GM18526 (cell line): ENCODE measurements around the gene MYPN.

Experiments
- POLR2A ChIP-seq: IDR thresholded peaks from 3 replicates; pipeline ENCODE4 v1.6.1; 2011; ENCODE audit not compliant: insufficient read length; ENCODE audit errors: extremely low read depth

The MYPN gene

DNA sequence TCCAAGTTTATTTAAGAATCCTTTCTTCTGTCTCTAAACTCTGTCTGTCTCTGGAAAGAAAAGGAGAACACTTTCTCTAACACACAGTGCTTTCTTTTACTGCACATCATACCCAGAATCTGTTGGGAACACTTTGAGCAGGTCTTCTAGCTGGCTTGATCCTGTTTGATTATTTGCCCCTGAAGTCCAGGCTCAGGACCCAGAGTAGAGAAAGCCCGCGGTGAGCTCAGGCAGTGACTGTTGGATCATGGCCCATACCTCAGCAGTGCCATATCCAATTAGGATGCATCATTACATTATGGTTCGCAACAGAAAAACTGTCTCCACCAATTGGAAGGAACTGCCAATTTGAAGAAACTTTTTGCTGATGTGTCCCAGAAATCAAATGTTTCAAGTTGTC is 71.2 kb downstream of the MYPN start:
- TF ChIP-seq POLR2A = no peak

DNA sequence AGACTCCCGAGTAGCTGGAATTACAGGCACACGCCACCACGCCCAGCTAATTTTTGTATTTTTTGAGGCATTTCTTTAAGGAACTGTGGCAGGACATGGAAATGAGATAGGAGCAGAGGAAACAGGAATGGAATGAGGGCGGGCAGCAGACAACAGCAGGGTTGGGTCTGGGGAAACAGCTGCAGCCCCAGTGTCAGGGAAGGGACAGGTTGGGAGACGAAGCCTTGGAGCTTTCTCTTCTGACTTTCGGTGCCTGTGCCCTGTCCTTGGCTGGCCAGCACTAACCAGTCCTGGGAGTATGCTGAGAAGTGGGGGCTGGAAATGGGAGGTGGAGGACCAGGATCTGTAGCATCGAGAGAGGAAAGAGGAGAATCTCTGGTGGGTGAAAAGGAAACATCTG is 75.3 kb downstream of the MYPN start:
- TF ChIP-seq POLR2A = no peak

DNA sequence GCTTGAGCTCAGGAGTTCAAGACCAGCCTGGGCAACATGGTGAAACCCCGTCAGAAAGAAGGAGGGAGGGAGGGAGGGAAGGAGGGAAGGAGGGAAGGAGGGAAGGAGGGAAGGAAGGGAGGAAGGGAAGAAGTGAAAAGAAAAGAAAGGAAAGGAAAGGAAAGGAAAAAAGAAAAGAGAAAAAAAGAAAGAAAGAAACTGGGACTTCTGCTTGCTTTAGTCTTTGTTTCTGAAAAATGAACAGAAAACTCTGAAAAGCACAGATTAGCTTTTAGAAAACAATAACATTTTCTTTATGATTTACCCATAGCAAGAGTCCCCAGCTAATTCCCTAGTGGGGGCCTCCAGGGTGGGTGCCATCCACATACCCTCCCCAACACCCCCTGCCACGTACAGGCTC is 75.8 kb downstream of the MYPN start:
- no peak for TF ChIP-seq POLR2A

DNA sequence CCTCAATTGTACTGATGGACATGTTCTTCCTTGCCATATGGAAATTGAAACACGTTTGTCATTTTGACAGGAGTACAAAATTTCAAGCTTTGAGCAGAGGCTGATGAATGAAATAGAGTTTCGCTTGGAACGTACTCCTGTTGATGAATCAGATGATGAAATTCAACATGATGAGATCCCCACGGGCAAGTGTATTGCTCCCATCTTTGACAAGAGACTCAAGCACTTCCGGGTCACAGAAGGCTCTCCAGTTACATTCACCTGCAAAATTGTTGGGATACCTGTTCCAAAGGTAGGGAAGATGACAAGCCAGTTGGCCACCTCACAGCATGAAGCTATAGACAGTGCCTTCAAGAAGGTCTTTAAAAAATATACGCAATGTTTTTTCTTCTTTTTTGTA is 79.5 kb downstream of the MYPN start:
- TF ChIP-seq POLR2A = no peak

DNA sequence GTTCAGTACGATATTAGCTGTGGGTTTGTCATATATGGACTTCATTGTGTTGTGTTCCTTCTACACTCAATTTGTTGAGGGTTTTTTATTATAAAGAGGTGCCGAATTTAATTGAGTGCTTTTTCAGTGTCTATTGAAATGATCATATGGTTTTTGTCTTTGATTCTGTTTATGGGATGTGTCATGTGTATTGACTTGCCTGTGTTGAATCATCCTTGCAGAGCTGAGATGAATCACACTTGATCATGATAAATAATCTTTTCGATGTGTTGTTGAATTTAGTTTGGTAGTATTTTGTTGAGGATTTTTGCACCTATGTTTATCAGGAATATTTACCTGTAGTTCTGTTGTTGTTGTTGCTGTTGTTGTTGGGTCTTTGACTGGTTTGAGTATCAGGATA is 82.8 kb downstream of the MYPN start:
- no peak for TF ChIP-seq POLR2A

DNA sequence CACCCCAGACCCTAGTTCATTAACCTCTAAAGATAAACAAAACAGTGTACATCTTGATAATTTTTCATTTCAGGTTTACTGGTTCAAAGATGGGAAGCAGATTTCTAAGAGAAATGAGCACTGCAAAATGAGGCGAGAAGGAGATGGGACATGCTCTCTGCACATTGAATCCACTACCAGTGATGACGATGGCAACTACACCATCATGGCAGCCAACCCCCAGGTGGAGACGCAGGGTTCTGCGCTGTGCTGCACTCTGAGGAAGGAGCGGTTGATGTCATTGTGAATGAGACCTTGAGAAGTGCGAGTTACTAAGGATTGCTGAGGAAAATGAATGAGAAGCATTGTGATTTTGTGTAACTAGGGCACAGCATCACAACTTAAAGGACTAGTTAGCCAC is 85.0 kb downstream of the MYPN start:
- no peak for TF ChIP-seq POLR2A

DNA sequence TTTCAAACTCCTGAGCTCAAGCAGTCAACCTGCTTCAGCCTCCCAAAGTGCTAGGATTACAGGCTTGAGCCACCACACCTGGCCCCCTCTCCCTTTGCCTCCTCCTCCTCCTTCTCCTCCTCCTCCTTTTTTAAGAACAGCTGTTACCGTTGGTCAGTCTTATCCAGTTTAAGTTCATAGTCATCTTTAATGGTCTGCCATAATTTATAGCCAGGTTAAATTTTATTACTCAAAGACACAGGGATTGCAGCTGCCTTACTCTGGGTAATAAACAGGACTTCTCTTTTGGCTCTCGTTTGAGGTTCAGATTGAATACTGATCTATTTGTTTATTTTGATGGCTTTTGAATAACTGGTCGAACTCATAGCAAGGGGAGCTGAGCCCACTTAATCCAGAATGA is 87.4 kb downstream of the MYPN start:
- TF ChIP-seq POLR2A = no peak

DNA sequence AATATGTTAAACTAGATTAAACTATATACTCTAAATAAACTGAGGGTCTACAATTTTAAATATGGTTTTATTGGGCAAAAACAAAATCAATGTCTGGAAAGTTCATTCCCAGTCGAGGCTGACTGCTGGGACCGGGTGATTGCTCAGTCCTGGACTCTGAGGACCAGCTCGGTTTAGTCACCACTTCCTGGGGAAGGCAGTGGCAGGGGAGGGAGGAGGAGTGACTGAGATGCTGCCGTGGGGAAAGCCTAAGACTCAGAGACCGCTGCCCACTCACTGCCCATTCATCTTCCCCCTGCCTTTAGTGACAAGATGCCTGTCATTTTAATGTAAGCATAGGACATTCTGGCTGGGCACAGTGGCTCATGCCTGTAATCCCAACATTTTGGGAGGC is 93.7 kb downstream of the MYPN start:
- no peak for TF ChIP-seq POLR2A

DNA sequence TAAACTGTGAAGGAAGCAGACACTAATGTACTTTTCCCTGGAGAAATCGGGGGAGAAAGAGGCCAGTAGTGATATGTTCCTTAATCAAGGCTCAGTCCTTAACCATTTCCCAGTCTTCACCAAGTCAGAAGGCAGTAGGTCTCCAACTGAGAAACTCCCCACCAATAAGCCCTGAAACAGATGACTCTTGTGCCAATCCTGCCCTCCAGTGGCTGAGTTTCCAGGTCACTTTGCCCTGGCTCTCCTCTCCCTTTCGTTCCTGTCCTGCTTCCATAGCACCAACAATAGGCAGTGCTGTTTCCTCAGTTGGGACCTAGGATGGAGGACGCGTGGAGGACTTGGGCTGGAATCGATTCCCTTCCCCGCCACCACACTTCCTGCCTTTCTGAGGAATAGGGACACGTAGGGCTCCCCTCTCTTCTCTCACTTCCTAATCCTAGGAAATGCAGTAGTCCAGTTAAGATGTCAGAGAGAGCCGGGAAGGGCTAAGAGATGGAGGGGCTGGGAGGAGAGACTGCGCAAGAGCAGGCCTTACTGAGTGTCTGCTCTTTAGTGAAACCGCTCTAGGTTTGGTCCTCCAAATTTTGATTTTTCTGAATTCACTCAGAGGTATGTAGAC is 99.2 kb downstream of the MYPN start:
- no peak for TF ChIP-seq POLR2A

DNA sequence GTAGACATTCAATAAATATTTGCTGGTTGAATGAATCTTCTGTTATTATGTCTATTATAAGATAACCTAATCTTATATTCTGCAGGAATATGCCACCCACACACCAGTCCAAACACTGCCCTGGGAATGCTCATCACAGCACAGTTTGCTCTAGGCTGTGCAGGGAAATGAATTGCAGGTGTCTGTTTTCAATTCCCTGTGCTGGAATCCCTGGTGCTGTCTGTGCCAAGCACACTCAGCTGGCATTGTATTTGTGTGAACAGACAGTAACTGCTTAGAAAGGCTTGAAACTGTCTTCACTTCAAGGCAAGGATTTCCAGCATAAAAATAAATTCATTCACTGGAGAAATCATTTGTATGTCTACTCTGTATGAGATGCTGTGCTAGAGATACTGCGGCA is 102.4 kb downstream of the MYPN start:
- TF ChIP-seq POLR2A = no peak

DNA sequence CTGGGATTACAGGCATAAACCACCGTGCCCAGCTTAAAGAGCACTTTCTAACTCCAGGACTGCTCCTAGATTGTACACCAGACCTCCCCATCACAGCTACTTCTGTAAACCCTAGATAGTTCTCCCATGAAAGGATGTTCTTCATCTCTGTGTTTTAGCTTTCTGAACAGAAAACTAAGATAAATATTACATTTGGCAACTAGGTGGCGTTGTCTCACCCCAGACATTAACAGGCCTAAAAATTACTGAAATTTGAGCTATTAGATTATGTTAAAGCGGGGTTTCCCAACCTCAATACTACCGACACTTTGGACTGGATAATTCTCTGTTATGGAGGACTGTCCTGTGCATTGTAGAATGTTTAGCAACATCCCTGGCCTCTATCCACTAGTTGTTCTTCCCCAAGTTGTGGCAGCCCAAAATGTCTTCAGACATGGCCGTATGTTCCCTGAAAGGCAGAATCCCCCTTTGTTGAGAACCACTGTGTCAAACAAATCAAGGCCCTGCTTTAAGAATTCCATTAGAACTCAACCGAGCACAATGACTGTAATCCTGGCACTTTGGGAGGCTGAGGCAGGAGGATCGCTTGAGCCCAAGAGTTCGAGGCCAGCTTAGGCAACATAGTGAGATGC is 103.5 kb downstream of the MYPN start:
- no peak for TF ChIP-seq POLR2A

DNA sequence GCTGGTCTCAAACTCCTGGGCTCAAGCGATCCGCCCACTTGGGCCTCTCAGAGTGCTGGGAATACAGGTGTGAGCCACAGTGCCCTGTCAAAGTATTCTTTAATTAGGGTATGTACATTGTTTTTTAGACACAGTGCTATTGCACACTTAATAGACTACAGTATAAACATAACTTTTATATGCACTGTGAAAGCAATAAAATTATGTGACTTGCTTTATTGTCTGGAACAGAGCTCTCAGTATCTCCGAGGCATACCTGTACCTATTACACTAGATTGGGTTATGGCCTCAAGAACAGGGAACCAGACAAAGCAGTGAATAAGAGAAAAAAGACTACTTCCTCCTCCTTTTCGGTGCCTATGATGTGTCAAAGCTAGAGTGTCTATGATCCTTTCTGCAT is 109.5 kb downstream of the MYPN start:
- no peak for TF ChIP-seq POLR2A

DNA sequence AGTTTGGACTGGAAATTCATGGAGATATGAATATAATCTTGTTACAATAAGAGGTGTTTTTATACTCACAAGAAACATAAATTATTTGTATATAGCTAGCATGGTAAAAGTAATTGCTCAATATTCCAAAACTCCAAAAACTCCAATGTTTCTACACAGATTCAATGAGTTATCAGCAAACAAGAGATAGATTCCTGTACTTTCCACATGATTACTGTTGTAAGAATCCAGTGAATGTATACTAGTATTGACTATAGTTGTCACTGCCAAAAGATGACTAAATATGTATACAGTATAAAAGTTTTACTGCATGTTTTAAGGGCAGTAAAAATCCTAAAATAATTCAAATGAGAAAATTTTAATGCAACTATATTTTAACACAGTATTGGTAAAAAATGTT is 111.9 kb downstream of the MYPN start:
- TF ChIP-seq POLR2A = no peak

DNA sequence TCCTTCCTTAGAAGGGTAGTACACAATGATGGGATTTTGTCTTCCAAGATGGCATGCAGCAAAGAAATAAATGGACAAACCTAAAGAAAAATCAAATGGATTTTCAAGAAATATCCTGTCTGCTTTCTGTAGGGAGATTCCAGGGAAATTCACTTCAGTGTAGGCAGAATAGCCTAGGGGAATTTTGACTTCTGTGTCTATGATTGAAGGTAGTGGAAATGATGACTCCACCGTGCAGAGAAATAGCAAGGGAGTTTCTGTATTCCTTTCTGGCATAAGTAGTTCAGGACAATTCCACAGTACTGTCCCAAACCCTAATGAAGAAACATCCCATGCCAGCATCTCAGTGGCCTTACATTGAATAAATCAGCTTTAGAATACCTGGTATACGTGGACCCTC is 113.1 kb downstream of the MYPN start:
- no peak for TF ChIP-seq POLR2A

DNA sequence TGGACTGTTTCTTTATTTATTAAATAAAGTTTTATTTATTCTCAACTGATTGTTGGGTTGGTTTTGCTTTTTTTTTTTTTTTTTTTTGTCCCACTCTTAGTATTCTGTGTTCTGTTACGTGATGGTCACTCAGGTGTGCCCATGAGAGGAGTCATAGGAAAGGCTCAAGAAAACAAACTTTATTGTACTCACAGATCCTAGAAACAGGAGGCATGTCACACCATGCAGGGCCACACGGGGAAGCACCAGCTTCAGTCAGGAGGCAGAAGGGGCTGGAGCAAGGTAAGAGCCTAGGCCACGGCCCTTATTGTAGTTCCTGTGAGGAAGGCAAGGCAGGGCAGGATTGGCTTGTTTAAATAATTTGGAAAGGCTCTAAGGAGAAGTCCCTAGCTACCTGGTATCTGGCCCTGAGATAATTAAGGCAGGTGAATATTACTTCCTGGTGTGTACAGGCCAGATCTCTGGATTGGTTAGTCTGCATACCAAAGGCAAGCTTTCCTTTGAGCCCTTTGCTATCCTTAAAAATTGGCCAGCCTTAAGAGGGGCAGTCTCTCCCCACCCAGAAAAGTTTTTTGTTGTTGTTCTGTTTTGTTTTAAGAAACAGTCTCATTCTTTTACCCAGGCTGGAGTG is 114.4 kb downstream of the MYPN start:
- no peak for TF ChIP-seq POLR2A

DNA sequence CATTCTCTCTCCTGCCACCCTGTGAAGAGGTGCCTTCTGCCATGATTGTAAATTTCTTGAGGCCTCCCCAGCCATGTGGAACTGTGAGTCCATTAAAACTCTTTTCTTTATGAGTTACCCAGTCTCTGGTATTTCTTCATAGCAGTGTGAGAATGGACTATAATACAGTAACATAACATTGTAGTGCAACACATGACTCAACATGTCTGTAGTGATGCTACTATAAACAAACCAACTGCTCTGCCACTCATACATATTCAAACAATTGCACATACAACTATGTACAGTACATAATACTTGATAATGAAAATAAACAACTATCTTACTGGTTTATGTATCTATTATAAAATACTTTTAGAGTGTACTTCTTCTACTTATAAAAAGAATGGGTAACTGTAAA is 115.5 kb downstream of the MYPN start:
- no peak for TF ChIP-seq POLR2A

DNA sequence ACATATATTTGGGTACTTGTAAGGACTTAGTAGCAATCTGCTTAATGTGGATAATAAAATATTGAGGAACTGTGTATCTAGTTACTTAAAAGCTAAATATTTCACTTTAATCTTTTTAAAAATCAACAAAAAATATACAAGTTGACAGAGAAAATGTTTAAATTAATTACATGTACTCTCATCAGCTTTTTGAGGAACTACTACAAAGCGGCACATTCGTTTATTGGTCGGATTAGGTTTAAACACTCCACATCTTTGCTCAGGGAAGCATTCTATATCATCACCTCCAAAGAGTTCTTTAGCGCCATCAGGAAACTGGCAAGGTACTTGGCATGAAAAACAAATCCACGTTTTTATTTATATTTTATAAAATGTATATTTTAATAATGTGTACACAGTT is 121.0 kb downstream of the MYPN start:
- no peak for TF ChIP-seq POLR2A
